HG02642 (cell line): ENCODE results near the gene CEP57.
"Not testable (repeated sequence)": the region's sequence is repeated elsewhere in the genome, so short reads cannot be mapped to it uniquely, and the experiment has no call there.

Source experiments
- ATAC-seq: cut with Tn5 transposase; IDR thresholded peaks from one replicate; pipeline ENCODE4 v1.9.1; 2021; ENCODE audit warnings: mild to moderate bottlenecking; ENCODE audit not compliant: unreplicated experiment, poor library complexity

CEP57 gene

GRCh38 chr11:95850137-95850536, 59.8 kb downstream of the CEP57 start:
- ATAC-seq, result no peak

DNA sequence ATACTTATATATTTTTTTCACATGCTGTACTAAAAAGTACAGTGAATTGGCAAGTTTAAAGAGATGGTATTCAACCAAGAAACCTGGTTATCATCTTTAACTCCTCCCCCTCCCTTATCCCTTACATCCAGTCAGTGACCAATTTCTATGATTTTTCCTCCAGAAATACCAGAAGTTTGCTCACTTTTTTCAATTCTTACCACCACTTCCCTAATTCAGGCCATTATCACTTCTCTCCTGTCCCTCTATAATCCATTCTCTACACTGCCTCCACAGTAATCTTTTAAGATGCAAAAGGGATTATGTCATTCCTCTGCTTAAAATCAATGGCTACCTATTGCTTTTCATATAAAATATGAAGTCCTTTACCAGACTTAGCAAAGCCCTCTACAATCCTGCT, 62.8 kb downstream of the CEP57 start:
- no peak for ATAC-seq

GRCh38 chr11:95853862-95854261, 63.6 kb downstream of the CEP57 start:
- ATAC-seq, result no peak

GRCh38 chr11:95854362-95854761, 64.1 kb downstream of the CEP57 start:
- ATAC-seq, result not testable (repeated sequence)

DNA sequence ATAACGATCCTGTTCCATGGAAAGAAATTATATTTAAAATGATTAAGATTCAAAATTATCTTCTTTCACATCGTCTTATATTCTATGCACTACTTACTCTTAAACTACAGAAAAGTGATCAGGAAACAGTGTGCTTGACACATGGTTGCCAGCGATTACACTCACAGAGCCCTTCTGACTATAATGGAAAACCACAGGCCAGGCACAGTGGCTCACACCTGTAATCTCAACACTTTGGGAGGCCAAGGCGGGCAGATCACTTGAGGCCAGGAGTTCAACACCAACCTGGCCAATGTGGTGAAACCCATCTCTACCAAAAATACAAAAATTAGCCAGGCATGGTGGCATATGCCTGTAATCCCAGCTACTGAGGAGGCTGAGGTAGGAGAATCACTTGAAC, 69.7 kb downstream of the CEP57 start:
- ATAC-seq, result not testable (repeated sequence)

DNA sequence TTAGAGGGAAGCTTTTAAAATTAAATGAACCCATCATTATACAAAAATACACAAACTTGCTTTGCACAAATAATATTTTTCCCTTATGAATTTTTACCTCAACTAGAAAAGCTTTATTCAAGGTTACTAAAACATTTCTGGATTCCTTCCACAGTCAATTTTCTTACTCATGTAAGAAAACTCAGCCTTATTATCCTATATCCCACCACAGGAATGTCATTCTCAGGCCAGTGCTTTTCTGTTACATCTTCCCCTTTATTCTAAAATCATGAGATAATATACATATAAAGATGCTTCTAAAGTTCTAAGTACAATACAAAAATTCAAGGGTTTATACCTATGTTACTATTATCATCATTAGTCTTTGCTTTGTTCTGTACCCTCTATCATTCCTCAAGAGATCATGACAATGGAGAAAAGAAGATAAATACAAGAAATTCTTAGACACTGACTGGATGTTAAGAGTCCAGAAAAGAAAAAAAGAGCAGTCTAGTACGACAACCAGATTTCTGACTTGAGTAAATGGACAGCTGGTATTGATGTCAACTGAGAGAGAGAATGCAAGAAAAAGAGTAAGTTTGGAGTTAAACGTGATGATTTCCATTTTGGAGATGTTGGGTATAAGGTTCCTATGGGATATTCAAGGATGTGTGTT, 73.3 kb downstream of the CEP57 start:
- ATAC-seq, result no peak

- ATAC-seq, result no peak
These were observed 76.8 kb downstream of the CEP57 start for GRCh38 chr11:95867105-95867504.

DNA sequence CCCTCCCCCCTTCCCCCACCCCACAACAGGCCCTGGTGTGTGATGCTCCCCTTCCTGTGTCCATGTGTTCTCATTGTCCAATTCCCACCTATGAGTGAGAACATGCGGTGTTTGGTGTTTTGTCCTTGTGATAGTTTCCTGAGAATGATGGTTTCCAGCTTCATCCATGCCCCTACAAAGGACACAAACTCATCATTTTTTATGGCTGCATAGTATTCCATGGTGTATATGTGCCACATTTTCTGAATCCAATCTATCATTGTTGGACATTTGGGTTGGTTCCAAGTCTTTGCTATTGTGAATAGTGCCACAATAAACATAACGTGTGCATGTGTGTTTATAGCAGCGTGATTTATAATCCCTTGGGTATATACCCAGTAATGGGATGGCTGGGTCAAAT, 80.6 kb downstream of the CEP57 start:
- ATAC-seq, result not testable (repeated sequence)

DNA sequence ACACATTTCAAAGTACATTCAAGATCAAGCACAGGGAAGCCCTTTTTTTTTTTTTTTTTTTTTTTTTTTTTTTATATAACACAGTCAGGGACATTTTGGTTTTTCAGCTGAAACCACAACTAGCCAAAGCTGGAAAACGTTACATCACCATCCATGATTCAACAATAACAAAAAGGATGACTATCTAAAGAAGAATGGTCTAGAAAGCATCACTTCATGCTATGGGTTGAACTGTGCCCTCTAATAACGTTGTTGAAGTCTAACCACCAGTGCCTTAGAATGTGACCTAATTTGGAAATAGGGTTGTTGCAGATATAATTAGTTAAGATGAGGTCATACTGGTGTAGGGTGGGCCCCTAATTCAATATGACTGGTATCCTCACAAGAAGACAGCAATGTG, 87.0 kb downstream of the CEP57 start:
- ATAC-seq, result no peak
